KBM-7 (cell line): ENCODE results near the gene RANBP3L.
"Not testable (repeated sequence)": the region's sequence is repeated elsewhere in the genome, so short reads cannot be mapped to it uniquely, and the experiment has no call there.

Experiments used
- DNase-seq: peaks from one replicate; pipeline ENCODE4 v3.0.0-alpha.2; 2015
- in situ Hi-C: fragments of 300-500 bp; cut with MboI; formaldehyde crosslinking; loops from 2 replicates; pipeline ENCODE4 v1.14.3; 2020; ENCODE audit warnings: low sequenced_read_pairs, low pct_unique_long_range_greater_than_20kb, mixed read lengths

RANBP3L gene

GRCh38 chr5:36297653-36298052, 4.0 kb downstream of the RANBP3L start:
- in situ Hi-C loops = no loop called here
- DNase-seq = no peak

- DNase-seq = no peak
- in situ Hi-C loops = no loop called here
Measured at GRCh38 chr5:36285837-36286615, 15.7 kb downstream of the RANBP3L start.

- in situ Hi-C loops, DNase-seq: not testable (repeated sequence)
Measured at GRCh38 chr5:36283775-36284174, 17.9 kb downstream of the RANBP3L start.

GRCh38 chr5:36281626-36282025, 20.1 kb downstream of the RANBP3L start:
- in situ Hi-C loops = no loop called here
- DNase-seq = no peak

- in situ Hi-C loops = no loop called here
- DNase-seq = no peak
Measured at GRCh38 chr5:36279054-36279698, 22.5 kb downstream of the RANBP3L start.

GRCh38 chr5:36277521-36278176, 24.1 kb downstream of the RANBP3L start:
- in situ Hi-C loops = no loop called here
- DNase-seq = no peak

- in situ Hi-C loops = no loop called here
- DNase-seq = no peak
Measured at GRCh38 chr5:36276864-36277263, 24.8 kb downstream of the RANBP3L start.

- in situ Hi-C loops = no loop called here
Measured at GRCh38 chr5:36273809-36274526, 27.7 kb downstream of the RANBP3L start.

GRCh38 chr5:36272136-36272690, 29.5 kb downstream of the RANBP3L start:
- in situ Hi-C loops = no loop called here
- no peak for DNase-seq

More at GRCh38 chr5:36273809-36274526, 27.7 kb downstream of the RANBP3L start:
- DNase-seq = peak; percentile 50

- in situ Hi-C loops = no loop called here
- no peak for DNase-seq
Measured at GRCh38 chr5:36270876-36271575, 30.7 kb downstream of the RANBP3L start.

GRCh38 chr5:36270175-36270574, 31.5 kb downstream of the RANBP3L start:
- DNase-seq = no peak
- in situ Hi-C loops = no loop called here

- in situ Hi-C loops = no loop called here
- no peak for DNase-seq
Measured at GRCh38 chr5:36269478-36269877, 32.2 kb downstream of the RANBP3L start.

- no peak for DNase-seq
- in situ Hi-C loops = no loop called here
Measured at GRCh38 chr5:36267905-36268304, 33.8 kb downstream of the RANBP3L start.

- in situ Hi-C loops = no loop called here
Measured at GRCh38 chr5:36264202-36264760, 37.4 kb downstream of the RANBP3L start.

GRCh38 chr5:36261186-36261585, 40.5 kb downstream of the RANBP3L start:
- in situ Hi-C loops = no loop called here
- DNase-seq = no peak

More at GRCh38 chr5:36264202-36264760, 37.4 kb downstream of the RANBP3L start:
- no peak for DNase-seq

- in situ Hi-C loops = no loop called here
- DNase-seq = no peak
Measured at GRCh38 chr5:36253575-36253974, 48.1 kb downstream of the RANBP3L start.

- in situ Hi-C loops = no loop called here
- no peak for DNase-seq
Measured at GRCh38 chr5:36252722-36253365, 48.9 kb downstream of the RANBP3L start.

- DNase-seq = no peak
- in situ Hi-C loops = no loop called here
Measured at GRCh38 chr5:36251218-36251617, 50.5 kb downstream of the RANBP3L start.
